Neural progenitor cell (in vitro differentiated cells): ENCODE results near the gene PTPN4.

ENCODE experiments used
- CTCF ChIP-seq: fragments of 200-600 bp; sonication (generic); IDR thresholded peaks from 2 replicates; pipeline ENCODE4 v1.5.1; 2017; ENCODE audit warnings: antibody characterized with exemption, mild to moderate bottlenecking
- EZH2 ChIP-seq: fragments of 200-600 bp; sonication (generic); IDR thresholded peaks from 2 replicates; pipeline ENCODE4 v1.6.1; 2017; ENCODE audit warnings: antibody characterized with exemption, mild to moderate bottlenecking, moderate library complexity

- TF ChIP-seq CTCF, result no peak
- no peak for TF ChIP-seq EZH2
These were observed 40.5 kb upstream of the PTPN4 start for GRCh38 chr2:119719261-119719627.
